ENCODE results near the gene PLD3. TPM values are rescaled to one million over a fixed set of nuclear protein-coding genes. Genes with fewer than 3 reads are reported as not detected.

The PLD3 gene
- total and polyA plus RNA-seq, 2 experiments from 2014 or later, result 181 to 490 TPM

- TF ChIP-seq, protein P1, sequence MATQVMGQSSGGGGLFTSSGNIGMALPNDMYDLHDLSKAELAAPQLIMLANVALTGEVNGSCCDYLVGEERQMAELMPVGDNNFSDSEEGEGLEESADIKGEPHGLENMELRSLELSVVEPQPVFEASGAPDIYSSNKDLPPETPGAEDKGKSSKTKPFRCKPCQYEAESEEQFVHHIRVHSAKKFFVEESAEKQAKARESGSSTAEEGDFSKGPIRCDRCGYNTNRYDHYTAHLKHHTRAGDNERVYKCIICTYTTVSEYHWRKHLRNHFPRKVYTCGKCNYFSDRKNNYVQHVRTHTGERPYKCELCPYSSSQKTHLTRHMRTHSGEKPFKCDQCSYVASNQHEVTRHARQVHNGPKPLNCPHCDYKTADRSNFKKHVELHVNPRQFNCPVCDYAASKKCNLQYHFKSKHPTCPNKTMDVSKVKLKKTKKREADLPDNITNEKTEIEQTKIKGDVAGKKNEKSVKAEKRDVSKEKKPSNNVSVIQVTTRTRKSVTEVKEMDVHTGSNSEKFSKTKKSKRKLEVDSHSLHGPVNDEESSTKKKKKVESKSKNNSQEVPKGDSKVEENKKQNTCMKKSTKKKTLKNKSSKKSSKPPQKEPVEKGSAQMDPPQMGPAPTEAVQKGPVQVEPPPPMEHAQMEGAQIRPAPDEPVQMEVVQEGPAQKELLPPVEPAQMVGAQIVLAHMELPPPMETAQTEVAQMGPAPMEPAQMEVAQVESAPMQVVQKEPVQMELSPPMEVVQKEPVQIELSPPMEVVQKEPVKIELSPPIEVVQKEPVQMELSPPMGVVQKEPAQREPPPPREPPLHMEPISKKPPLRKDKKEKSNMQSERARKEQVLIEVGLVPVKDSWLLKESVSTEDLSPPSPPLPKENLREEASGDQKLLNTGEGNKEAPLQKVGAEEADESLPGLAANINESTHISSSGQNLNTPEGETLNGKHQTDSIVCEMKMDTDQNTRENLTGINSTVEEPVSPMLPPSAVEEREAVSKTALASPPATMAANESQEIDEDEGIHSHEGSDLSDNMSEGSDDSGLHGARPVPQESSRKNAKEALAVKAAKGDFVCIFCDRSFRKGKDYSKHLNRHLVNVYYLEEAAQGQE (IDR thresholded peaks at IDR 0.05; ENCODE audit: unreplicated experiment), result no peak
- TF ChIP-seq, protein P2, sequence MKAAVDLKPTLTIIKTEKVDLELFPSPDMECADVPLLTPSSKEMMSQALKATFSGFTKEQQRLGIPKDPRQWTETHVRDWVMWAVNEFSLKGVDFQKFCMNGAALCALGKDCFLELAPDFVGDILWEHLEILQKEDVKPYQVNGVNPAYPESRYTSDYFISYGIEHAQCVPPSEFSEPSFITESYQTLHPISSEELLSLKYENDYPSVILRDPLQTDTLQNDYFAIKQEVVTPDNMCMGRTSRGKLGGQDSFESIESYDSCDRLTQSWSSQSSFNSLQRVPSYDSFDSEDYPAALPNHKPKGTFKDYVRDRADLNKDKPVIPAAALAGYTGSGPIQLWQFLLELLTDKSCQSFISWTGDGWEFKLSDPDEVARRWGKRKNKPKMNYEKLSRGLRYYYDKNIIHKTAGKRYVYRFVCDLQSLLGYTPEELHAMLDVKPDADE (IDR thresholded peaks at IDR 0.05), result no peak
- TF ChIP-seq ZNF331 (CRISPR knock-in tag; IDR thresholded peaks at IDR 0.05; ENCODE audit: low read depth) (no peak), EZH2 (IDR thresholded peaks at IDR 0.05; ENCODE audit: low read depth, unreplicated experiment) (no peak), JUNB (IDR thresholded peaks at IDR 0.05; ENCODE audit: unreplicated experiment) (no peak), POLR2AphosphoS5 (IDR thresholded peaks at IDR 0.05; ENCODE audit: low read depth) (no peak)
These were observed 68.6 kb downstream of the PLD3 start (continued) for GRCh38 chr19:40416918-40417642.

DNA sequence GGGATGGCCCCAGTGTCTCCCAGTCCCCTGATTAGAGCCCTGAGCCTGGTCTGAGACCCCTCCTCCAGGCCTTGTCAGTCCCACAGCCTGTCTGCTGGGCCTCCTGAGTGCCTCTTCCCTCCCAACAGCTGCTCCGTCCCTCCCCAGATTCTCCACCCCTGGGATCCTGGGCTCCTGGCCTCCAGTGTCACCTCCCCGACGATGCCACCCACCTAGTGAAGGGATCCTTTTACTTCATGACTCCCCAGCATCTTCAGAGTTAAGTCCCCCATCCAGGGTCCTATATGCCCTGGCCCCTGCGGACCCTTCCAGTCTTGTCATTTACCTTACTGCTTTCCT is 69.1 kb downstream of the PLD3 start:
- no peak overlapping the region for H3K4me3 ChIP-seq
- H3K27ac ChIP-seq (ENCODE audit: low read depth), result no peak overlapping the region
- no peak overlapping the region for H3K27ac Mint-ChIP-seq
- H3K36me3 Mint-ChIP-seq (ENCODE audit: low read depth), result peaks cover 8% of the 10 kb centered on the region
- no peaks in the 10 kb centered on the region for H3K27me3 ChIP-seq (ENCODE audit: insufficient read depth)
- DNase-seq (ENCODE audit: low spot score) (no peak), ATAC-seq (no peak)
- H3K9me3 Mint-ChIP-seq, result no peaks in the 10 kb centered on the region
- H2AFZ ChIP-seq, result no peak overlapping the region; the same call in 1 of the 2 replicates
- H4K20me1 ChIP-seq (replicated peaks; ENCODE audit: insufficient read depth), result no peaks in the 10 kb centered on the region
- H3K4me1 ChIP-seq (ENCODE audit: insufficient read depth), result peaks cover 18% of the 10 kb centered on the region
- H3K36me3 ChIP-seq (ENCODE audit: insufficient read depth), result no peaks in the 10 kb centered on the region
- no peak overlapping the region for H3K4me2 ChIP-seq
- no peaks in the 10 kb centered on the region for H3F3A ChIP-seq (replicated peaks; ENCODE audit: low read depth)
- H3K4me1 Mint-ChIP-seq, result peaks cover 29% of the 10 kb centered on the region
- no peaks in the 10 kb centered on the region for H3K9me2 ChIP-seq (ENCODE audit: insufficient read depth)
- no peak overlapping the region; the same call in 2 of the 3 replicates for H3K4me3 Mint-ChIP-seq
- TF ChIP-seq, protein P2 (IDR thresholded peaks at IDR 0.05), result no peak
- TF ChIP-seq STAT1 (IDR thresholded peaks at IDR 0.05; ENCODE audit: unreplicated experiment) (no peak), NANOG (IDR thresholded peaks at IDR 0.05; ENCODE audit: borderline replicate concordance) (no peak)
- H3K27me3 Mint-ChIP-seq (ENCODE audit: insufficient read depth, low read depth, poor library complexity), result peaks cover 2% of the 10 kb centered on the region
- no peaks in the 10 kb centered on the region for H3K79me2 ChIP-seq (replicated peaks; ENCODE audit: insufficient read depth)
